HG02571 (cell line): ENCODE results near the gene LRRC9.
"Not testable (repeated sequence)": the region's sequence is repeated elsewhere in the genome, so short reads cannot be mapped to it uniquely, and the experiment has no call there.

Experiments
- ATAC-seq: cut with Tn5 transposase; IDR thresholded peaks from one replicate; pipeline ENCODE4 v1.9.1; 2021; ENCODE audit warnings: mild to moderate bottlenecking, moderate library complexity; ENCODE audit not compliant: unreplicated experiment

Gene LRRC9

GRCh38 chr14:59952141-59952540 lies 32.2 kb downstream of the LRRC9 start:
- ATAC-seq, result not testable (repeated sequence)

- ATAC-seq, result not testable (repeated sequence)
Measured at GRCh38 chr14:59957890-59958289, 37.9 kb downstream of the LRRC9 start.

- ATAC-seq, result no peak
Measured at GRCh38 chr14:59959668-59960067, 39.7 kb downstream of the LRRC9 start.

- no peak for ATAC-seq
Measured at GRCh38 chr14:59961518-59962062, 41.6 kb downstream of the LRRC9 start.

- peak; percentile 5 for ATAC-seq
Measured at GRCh38 chr14:59964251-59965007, 44.5 kb downstream of the LRRC9 start.

GRCh38 chr14:59969319-59969718 lies 49.4 kb downstream of the LRRC9 start:
- no peak for ATAC-seq

GRCh38 chr14:59981564-59981963 lies 61.6 kb downstream of the LRRC9 start:
- ATAC-seq, result no peak

- no peak for ATAC-seq
Measured at GRCh38 chr14:59983048-59983447, 63.1 kb downstream of the LRRC9 start.

GRCh38 chr14:59986556-59987059 lies 66.7 kb downstream of the LRRC9 start:
- no peak for ATAC-seq

- ATAC-seq, result no peak
Measured at GRCh38 chr14:59997449-59997848, 77.5 kb downstream of the LRRC9 start.

GRCh38 chr14:59997966-59998365 lies 78.0 kb downstream of the LRRC9 start:
- ATAC-seq, result no peak

GRCh38 chr14:59998564-59998963 lies 78.6 kb downstream of the LRRC9 start:
- no peak for ATAC-seq

GRCh38 chr14:60002819-60003492 lies 83.0 kb downstream of the LRRC9 start:
- ATAC-seq, result no peak

- no peak for ATAC-seq
Measured at GRCh38 chr14:60003991-60004390, 84.0 kb downstream of the LRRC9 start.

GRCh38 chr14:60008042-60008441 lies 88.1 kb downstream of the LRRC9 start:
- ATAC-seq, result no peak

- ATAC-seq, result not testable (repeated sequence)
Measured at GRCh38 chr14:60010263-60010662, 90.3 kb downstream of the LRRC9 start.

GRCh38 chr14:60014402-60014801 lies 94.5 kb downstream of the LRRC9 start:
- no peak for ATAC-seq

- no peak for ATAC-seq
Measured at GRCh38 chr14:60021619-60022018, 101.7 kb downstream of the LRRC9 start.

- ATAC-seq, result no peak
Measured at GRCh38 chr14:60025571-60025970, 105.6 kb downstream of the LRRC9 start.

- no peak for ATAC-seq
Measured at GRCh38 chr14:60035177-60035576, 115.2 kb downstream of the LRRC9 start.

GRCh38 chr14:60047976-60048375 lies 128.0 kb downstream of the LRRC9 start:
- ATAC-seq, result not testable (repeated sequence)

GRCh38 chr14:60051721-60052221 lies 131.8 kb downstream of the LRRC9 start:
- ATAC-seq, result no peak
